NCI-H345 treated with DMSO at 0.1 percent for 48 hours (cell line): ENCODE measurements around the gene PPP1R9A.
"Not testable (repeated sequence)": the region's sequence is repeated elsewhere in the genome, so short reads cannot be mapped to it uniquely, and the experiment has no call there.

Experiments
- DNase-seq: peaks from one replicate; lab custom pipeline; 2025; ENCODE audit not compliant: unreplicated experiment; lab: John Stamatoyannopoulos, UW

Gene PPP1R9A

DNA sequence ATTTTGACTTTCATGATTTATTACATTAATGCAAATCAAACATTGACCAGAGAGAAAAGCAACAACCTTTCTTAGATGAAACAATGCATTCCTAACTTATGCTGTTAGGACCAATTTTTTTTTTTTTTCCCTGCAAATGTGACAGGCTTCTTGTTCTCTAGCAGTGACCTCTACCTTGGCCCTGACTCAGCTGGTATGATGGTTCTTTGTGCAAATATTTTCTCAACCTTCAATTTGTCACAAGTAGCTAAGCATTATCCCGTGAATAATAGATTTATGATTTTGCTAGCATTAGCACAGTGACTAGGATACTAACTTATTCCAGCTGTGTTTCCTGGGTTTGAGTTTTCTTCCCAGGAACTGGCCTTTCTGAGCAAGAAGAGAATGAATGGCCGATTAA lies 64.9 kb downstream of the PPP1R9A start:
- DNase-seq = no peak

DNA sequence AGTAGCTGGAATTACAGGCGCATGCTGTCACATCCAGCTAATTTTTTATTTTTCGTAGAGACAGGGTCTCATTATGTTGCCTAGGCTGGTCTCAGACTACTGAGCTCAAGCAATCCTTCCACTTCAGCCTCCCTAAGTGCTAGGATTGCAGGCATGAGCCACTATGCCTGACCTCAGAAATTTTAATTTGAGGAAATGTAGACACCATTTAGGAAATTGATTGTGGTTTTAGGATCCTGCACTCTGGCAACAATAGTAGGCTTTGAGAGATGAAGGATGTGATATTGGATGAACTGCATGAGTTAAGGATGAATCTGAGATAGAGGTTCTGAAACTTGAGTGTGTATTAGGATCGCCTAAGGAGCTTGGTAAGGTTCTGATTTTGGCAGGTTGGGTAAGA lies 66.5 kb downstream of the PPP1R9A start:
- no peak for DNase-seq

DNA sequence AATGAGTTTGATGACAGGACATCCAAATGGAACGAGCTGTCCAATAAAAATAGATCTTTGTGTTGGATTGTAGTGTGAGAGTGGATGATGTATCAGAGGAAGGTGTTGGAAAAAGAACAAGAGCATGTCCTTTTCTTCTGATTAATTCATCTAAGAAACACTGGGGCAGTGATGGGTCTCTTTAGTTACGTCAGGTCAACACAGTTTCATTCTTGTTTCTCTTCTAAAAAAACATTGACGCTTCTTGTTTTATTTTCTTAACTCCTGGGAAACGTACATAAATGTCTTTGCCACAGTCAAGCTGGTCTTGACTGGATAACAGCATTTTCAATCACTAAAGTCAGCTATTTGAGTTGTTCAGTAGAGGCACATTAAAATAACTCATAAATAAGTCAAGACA lies 67.0 kb downstream of the PPP1R9A start:
- no peak for DNase-seq

DNA sequence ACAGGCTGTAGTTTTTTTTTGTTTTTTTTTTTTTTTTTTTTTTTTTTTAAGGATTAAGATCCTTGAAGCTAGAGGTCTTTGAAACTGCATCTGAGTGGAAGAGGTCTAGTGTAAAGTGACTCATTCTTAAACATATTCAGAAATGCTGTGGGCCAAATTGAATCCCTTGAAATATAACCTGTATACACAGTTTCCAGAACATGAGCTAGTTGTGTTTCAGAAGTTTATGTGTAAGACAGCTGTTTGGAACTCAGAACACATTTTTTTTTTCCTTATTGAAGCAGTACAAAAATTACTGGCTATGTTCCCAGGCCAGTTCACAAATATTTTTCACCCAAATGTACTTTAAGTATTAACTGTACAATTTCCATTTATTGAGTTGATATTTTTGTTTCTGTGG lies 67.9 kb downstream of the PPP1R9A start:
- no peak for DNase-seq

DNA sequence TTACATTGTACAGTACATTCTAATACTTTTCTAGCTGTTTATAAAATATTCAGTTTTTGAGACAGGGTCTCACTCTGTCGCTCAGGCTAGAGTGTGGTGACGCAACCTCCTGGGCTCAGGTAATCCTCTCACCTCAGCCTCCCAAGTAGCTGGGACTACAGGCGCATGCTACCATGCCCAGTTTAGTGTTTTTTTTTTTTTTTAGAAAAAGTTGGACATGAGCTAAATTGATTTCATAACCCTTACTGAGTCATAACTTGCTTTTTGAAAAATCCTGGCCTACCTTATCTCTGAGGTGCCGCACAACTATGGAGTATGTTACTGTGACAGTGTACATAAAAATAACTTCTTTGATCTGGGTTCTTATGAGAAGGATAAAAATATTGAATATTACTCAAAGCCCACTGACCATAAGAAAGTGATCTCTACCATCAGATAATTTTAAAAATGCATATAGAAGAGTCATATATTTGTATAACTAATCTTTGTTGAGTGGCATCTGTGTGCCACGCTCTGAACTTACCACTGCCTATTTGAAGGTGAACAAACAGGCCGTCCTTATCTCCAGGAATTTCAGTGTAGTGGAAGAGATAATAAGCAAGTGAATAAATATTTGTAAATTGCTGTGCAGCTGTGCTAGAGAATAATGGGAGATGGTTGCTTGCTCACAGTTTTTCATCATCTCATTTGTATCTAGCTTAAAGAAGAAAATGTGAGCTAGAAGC lies 73.2 kb downstream of the PPP1R9A start:
- no peak for DNase-seq

DNA sequence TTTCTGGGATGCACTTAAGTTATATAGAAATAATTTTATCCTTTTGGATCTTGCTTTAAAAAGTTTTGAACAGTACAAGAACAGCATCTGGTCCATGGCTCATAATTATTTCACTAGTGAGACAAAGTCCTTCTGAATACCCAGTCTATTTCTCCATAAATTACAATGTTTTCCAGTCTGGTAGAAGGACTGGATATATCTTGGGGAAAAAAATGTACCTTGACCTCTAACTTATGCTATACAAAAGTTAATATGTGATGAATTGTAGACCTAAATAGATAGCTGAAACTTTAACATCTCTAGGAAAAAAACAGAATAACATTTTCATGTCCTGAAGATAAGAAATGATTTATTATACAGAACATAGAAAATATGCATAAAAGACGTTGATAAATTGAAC lies 88.5 kb downstream of the PPP1R9A start:
- no peak for DNase-seq

DNA sequence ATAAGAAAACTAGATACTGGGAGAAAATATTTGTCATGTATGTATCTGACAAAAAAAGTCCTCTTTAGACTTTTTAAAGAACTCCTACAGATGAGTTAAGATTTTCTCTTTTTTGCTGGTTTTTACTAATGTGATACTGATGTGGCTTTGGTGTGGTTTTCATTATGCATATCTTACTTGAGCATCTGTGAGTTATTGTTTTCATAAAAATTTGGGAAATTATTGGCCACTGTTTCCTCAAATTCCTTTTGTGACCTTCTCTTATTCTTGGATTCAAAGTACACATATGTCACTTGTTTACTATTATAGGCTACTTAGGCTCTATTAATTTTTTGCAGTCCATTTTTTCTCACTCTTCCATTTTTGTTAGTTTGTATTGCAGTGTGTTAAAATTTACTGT lies 89.0 kb downstream of the PPP1R9A start:
- no peak for DNase-seq

DNA sequence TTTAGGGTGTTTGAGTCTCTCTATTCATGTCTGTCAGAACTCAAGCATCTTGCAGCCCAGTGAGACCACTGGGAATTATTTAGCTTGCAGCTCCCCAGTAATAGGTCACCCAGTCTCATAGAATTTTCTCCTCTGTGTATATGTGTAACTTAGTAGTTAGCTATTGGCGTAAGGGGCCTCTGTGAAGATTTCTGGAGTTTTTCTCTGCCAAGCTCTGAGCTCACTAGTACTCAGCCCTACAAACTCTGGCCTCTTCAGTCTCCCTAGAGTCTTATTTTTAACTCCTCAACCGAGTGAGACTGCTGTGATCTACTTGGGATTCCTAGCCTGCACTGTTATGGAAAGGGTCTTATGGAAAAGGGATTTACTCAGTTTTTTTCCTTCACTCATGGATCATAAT lies 90.2 kb downstream of the PPP1R9A start:
- no peak for DNase-seq

DNA sequence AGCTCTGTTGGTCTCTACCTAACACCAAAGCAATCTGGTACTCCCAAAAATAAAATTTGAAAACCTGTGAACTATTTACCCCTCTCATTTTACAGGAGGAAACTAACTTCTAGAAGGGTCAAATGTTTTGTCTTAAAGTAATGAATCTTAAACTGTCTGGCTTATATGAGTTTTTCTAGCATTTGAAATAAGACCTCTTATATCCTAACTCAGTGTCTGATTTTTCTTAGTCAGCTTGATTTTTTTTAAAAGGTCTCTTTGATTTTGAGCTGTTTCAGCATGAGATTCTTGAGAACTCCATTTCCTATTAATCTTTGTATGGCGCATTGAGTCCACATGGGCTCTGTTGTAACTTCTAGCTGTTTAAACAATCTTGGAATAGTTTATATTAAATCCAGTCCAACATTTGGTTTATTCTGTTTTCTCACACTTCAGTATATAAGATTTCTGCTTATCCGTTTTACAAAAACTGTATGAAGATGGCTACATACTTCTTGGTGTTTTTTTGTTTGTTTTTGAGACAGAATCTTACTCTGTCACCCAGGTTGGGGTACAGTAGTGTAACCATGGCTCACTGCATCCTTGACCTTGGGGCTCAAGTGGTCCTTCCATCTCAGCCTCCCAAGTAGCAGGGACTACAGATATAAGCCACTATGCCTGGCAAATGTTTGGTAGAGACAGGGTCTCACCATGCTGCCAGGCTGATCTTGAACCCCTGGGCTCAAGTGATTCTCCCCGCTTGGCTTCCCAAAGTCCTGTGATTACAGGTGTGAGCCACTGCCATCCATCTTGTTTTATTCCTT lies 91.1 kb downstream of the PPP1R9A start:
- DNase-seq = no peak

DNA sequence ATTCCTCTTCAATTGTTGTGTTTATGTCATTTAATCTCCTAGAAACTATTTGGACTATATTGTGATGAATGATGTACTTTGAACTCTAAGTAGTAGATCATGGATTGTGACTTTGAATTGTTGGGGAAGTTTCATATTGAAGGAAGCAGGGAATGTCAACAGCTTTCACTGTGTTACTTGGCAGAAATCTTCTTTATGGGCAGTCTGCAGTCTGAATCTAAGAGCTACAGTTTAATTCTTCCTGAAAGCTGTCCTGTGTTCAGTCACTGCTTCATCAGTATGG lies 91.6 kb downstream of the PPP1R9A start:
- DNase-seq = no peak

DNA sequence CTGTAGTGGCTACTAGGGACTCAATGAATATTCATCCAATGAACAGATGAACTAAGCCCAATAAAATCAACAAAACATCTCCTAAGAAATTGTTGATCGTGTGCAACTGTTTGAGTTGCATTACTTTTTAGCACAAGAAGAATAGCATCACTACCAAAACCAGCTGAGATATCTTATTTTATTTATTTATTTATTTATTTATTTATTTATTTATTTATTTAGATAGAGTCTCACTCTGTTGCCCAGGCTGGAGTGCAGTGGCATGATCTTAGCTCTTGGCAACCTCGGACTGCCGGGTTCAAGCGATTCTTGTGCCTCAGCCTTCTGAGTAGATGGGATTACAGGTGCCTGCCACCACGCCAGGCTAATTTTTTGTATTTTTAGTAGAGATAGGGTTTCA lies 92.2 kb downstream of the PPP1R9A start:
- DNase-seq = not testable (repeated sequence)

DNA sequence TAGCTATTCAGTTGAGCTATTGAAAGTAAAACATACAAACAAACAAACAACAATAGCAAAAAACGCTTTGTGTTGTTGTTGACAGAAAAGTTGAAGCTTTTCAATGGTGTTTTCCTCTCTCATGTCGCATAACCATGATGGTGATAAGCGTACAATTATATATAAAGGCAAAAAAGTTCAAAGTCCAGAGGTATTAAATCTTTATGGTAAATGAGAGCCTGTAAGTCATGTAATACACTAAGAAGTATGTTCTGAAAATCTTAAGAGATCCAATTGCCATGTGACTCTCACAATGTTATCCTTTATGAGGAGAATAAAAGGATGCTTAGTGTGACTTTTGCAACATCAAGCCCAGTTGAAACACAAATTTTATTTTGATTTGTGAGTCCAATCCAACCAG lies 93.9 kb downstream of the PPP1R9A start:
- DNase-seq = no peak

DNA sequence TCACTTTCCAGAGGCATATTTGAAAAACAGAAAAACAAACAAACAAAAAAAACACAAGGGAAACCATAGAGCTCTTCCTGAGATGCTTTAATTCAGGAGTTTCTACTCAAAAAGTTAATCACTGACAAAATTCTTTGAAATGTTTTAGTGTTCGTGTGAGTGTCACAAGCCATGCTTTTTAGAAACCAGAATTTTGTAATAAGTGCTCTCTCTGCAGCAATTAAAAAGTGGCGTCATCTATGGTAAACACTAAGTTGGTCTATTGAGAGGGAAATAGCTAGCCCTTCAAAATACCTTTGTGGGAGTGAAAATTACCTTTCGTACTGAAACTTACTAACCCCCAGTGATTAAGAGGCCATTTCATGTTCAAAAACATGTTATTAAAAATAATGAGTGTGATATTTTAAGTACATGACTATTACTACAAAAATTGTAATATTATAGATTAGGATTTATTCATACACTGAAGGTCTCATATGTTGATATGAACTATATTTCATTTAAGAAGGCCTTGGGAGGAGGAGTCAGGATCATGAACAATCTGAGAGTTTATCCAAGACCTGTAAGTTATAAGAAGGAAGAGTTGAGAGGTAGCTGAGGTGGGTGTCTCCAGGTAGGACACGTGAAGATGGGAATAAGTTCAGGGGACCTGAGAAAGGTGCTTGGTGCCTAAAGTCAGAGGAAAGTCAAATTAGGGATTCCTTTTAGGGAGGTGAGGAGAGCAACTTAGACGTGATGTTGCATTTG lies 94.6 kb downstream of the PPP1R9A start:
- no peak for DNase-seq

DNA sequence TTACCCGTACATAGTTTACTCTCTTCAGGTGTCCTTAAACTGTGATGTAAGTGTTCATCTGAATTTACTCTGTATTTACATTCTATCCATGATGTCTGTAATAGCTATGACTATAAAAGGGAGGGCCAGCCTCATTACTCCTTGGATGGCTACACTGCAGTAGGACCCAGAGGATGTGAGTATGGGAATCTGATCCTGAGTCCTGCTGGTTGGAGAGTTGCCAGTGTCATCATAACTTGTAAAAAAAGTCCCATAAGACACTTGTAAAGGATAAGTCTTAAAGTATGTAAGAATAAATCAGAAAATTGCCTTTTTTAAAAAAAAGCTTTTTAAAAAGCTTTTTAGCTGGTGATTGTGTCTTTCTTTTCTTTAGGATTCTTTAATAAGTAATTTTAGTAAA lies 95.4 kb downstream of the PPP1R9A start:
- no peak for DNase-seq

DNA sequence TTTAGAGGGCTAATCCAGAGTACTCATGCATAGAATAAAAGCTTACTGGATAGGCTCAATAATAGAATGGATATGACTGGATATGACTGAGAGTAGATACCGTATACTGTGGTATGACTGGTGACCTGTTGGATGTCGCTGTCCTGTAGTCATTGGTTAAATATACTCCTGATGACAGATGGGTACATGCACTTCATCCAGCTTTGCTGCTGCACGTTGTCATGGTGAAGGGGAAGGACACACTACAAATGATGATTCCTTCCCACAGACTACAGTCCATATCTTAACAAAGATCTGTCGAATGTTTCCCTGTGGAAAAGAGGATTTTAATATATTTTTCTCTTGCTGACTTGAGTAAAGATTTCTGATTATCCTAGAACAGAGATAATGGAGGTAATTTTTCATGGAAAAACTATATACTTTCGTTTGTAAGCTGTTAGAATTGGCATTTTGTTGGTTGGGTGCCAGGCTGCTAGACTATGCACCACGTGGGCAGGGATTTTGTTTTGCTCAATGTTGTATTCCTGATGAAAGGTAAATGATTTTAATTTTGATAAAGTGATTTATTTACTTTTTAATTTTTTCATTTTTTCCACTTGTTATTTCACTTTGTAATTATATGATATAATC lies 97.3 kb downstream of the PPP1R9A start:
- no peak for DNase-seq

DNA sequence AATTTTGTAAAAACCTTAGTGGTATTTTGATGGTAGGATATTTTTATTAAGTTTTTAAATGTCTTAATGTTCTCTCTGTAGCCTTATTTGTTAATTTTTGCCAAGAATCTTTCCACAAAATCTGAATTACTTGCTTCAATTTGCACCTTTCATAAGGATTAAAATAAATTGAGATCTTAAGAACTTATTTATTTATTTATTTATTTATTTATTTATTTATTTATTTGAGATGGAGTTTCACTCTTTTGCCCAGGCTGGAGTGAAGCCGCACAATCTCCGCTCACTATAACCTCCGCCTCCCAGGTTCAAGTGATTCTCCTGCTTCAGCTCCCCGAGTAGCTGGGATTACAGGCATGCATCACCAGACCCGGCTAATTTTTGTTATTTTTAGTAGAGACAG lies 98.6 kb downstream of the PPP1R9A start:
- no peak for DNase-seq

DNA sequence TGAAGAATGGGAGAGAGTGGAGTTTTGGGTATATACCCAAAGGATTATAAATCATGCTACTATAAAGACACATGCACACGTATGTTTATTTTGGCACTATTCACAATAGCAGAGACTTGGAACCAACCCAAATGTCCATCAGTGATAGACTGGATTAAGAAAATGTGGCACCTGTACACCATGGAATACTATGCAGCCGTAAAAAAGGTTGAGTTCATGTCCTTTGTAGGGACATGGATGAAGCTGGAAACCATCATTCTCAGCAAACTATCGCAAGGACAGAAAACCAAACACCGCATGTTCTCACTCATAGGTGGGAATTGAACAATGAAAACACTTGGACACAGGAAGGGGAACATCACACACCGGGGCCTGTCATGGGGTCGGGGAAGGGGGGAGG lies 101.4 kb downstream of the PPP1R9A start:
- DNase-seq = not testable (repeated sequence)

DNA sequence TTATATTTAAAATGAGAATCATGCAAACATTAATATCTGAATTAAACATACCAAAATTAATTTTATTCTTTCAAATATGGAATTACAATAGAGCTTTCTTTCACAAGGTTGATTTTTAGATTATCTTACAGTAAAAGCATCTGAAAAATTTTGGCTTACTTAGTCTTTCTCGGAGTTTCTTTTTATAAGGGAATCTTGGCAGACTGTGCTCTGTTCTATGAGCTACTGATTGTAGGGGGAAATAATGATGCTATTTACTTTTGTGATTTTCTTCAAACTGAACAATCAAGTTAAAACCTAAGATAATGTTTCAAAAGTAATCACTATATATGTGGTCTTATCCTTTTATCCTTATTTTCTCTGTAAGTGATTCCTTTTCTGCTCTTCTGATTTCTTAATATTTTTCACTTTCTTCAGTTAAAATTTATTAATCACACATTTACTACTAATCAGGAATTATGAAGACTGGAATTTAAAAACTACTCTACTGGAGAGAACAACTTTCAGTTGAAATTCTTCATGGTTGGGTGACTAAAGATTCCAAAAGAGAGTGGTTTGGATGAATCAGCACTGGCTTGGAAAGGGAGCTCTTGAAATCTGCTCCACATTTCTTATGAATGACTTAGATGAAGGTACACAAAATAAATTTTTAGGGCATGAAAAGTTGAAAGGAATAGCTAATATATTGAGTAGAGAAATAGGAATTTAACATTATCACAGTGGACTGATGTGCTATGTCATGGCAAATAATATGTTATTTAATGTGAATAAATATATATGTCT lies 103.9 kb downstream of the PPP1R9A start:
- no peak for DNase-seq

DNA sequence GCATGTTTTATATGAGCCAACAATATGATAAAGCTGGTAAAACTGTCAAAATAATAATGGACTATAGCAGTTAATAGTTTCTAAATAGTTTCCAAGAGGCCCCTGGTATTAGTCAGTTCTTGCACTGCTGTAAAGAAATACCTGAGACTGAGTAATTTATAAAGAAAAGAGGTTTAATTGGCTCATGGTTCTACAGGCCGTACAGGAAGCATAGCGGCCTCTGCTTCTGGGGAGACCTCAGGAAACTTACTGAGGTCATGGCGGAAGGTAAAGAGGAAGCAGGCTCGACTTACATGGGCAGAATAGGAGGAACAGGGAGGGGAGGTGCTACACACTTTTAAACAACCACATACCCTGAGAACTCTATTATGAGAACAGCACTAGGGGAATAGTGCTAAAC lies 104.6 kb downstream of the PPP1R9A start:
- DNase-seq = no peak

DNA sequence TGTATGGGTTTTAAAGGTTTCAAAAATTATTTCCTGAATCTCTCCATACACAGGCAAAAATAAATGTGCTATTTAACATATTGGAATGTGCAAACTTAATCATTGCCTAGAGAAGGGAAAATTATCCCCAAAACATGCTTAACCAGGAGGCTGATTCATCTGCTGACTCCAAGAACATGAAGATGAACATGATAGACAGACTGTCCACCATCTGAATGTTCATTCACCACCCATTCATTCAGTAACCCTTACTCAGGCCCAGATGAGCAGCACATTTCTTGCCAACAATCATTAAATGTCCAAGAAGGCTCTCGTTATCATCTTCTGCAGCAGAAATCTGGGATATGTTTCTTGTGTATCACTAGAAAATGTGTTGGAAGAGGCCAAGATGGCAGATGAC lies 110.6 kb downstream of the PPP1R9A start:
- no peak for DNase-seq

DNA sequence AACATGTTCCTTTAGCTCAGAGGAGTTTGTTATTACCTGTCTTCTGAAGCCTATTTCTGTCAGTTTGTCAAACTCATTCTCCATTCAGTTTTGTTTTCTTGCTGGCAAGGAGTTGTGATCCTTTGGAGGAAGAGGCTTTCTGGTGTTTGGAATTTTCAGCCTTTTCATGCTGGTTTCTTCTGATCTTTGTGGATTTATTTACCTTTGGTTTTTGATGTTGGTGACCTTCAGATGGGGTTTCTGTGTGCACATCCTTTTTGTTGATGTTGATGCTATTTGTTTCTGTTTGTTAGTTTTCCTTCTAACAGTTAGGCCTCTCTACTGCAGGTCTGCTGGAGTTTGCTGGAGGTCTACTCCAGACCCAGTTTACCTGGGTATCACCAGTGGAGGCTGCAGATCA lies 118.6 kb downstream of the PPP1R9A start:
- no peak for DNase-seq
